ENCODE measurements around the gene CFAP69.

DNA sequence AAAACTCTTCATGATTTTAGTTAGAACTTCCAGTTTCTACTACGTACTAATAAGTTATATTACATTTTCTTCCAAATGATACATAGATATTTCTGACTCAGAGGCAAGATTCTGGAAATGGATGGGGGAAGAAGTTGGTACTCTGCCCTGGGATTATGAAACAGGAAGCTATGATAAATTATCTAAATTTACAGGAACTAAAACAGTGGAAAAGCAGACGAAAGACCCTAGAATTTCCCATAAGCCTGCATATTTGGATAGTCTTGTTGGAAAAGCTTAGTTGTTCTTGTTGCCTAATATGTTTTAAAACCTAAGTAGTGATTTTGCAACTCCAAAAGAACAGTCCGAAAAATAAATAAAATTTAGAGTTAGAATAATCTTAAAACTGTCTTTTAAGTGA lies 21.8 kb downstream of the CFAP69 start:
- TF ChIP-seq, protein P1, sequence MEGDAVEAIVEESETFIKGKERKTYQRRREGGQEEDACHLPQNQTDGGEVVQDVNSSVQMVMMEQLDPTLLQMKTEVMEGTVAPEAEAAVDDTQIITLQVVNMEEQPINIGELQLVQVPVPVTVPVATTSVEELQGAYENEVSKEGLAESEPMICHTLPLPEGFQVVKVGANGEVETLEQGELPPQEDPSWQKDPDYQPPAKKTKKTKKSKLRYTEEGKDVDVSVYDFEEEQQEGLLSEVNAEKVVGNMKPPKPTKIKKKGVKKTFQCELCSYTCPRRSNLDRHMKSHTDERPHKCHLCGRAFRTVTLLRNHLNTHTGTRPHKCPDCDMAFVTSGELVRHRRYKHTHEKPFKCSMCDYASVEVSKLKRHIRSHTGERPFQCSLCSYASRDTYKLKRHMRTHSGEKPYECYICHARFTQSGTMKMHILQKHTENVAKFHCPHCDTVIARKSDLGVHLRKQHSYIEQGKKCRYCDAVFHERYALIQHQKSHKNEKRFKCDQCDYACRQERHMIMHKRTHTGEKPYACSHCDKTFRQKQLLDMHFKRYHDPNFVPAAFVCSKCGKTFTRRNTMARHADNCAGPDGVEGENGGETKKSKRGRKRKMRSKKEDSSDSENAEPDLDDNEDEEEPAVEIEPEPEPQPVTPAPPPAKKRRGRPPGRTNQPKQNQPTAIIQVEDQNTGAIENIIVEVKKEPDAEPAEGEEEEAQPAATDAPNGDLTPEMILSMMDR (IDR thresholded peaks at IDR 0.05) = no peak
- TF ChIP-seq POLR2AphosphoS5 (IDR thresholded peaks at IDR 0.05) (no peak), POLR2A (IDR thresholded peaks at IDR 0.05) (no peak)
